A549 treated with AZD2906 at 1 μM for 4 hours (cell line): ENCODE data around the gene OR8K3. TPM values are rescaled to one million over a fixed set of nuclear protein-coding genes. Genes with fewer than 3 reads are reported as not detected.

ENCODE experiments used
- total RNA-seq: library from RNA; stranded (reverse); fragments of 200-300 nt; extraction: Qiagen RNA extraction; gene quantifications from 5 replicates; pipeline ENCODE4 v1.2.3, GENCODE V29; 2022

OR8K3 gene
- not detected in 5 replicates for total RNA-seq

DNA sequence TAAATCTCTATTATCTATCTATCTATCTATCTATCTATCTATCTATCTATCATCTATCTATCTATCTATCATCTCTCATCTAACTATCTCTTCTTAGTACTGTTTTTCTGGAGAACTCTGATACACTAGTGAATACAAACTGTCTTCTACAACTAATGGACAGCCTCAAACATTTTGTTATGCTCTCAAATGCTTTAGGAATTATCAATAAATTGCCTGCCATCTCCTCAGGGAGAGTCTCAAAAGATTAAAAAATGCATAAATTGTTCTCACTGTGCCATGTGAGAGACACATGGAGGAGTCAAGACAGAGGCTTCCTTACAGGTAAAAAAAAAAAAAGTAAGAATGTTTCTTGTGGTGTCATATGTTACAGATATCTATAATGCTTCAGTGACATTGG, at the start of gene OR8K3:
Gene OR8K3, plus strand, starts transcription at position 301 of the 400 bp plus-strand sequence. CDS start 3,163 bp downstream, outside the sequence.

DNA sequence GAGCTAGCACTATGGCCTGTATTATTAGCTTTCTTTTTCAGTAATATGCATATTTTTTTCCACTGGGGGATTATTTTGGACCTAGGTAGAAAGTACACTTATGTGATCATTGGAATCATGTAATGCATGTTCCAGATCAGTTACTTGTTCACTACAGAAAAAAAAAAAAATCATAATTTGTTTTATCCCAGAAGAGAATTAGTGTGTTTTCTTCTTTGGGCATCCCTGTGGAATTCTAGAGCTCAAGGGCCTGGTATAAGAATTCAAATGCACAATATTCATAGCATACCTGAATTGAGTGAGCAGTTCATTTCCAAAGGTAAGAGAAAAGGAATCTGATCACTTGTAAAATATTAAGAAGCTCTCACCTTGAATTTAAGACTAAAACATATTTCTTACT, 41.1 kb upstream of the OR8K3 start, which contains the start of gene OR5T1:
Gene OR5T1, plus strand, starts transcription at position 301 of the 400 bp plus-strand sequence. CDS start 1,485 bp downstream, outside the sequence.

DNA sequence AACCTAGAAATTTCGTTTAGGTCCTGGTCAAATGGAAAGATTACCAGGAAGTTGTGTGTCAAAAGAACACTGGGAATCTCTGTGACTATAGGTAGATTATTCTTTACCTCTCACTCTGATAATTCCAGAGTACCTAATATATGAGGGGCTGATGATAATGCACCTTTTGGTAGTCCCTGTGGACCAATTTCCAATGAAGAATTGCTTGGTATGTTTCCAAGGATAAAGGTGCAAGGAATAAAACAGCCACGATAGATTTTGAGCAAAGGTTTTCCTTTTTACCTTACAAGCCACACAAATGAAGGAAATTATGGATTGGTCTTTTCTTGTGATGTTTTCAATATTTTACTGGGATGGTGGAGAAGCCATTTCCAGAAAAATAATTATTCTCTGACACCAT, 22.8 kb upstream of the OR8K3 start, which contains the start of gene OR8H1:
Gene OR8H1, minus strand, starts transcription at position 101 of the 400 bp plus-strand sequence. CDS start 1,192 bp downstream, outside the sequence.

DNA sequence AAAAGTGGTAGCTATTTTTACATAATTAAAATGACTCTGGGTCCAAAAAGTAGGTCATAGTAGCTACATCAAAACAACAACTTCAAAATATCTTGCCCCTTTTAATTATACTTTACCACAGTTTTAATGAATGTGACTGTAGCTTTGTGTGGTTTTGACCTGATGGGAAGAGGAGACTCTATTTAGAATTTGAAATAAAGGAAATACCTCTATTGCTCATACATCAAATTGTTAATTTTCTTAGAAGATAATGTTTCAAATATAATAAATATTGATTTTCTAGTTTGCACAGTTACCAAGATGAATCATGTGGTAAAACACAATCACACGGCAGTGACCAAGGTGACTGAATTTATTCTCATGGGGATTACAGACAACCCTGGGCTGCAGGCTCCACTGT, 30.8 kb downstream of the OR8K3 start, which contains the start of gene OR8K1:
Gene OR8K1, plus strand, starts transcription at position 301 of the 400 bp plus-strand sequence. Its CDS starts 0 bp downstream, at position 301.

DNA sequence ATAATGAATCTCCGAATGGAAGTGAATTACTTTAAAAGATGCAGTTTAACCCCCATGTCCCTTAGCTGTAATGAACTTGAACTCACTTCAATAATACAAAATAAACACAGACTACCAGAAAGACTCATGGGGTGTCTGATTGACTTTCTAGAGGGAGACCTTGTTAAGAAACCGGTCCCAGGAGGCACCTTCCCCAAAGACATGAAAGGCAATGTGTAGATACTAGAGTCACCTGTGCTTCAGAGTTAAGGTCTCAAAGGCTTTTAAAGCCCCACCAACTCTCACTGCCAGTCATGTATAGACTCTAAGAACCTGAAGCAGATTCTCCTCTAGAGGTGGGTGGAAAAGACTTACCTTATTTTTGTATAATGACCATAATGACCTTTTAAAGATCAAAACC, 39.0 kb downstream of the OR8K3 start, which contains the start of gene OR8J1:
Gene OR8J1, plus strand, starts transcription at position 301 of the 400 bp plus-strand sequence. CDS start 5,956 bp downstream, outside the sequence.

Other genes starting within 250 kb of the OR8K3 start
- not detected in 5 replicates for gene OR8I2, start 221.8 kb upstream of the OR8K3 start, total RNA-seq
- not detected in 5 replicates for gene OR8H2, start 211.5 kb upstream of the OR8K3 start, total RNA-seq
- gene OR8H3, start 192.8 kb upstream of the OR8K3 start, total RNA-seq, result not detected in 5 replicates
- gene OR8J3, start 174.9 kb upstream of the OR8K3 start, total RNA-seq, result not detected in 5 replicates
- gene OR8K5, start 154.8 kb upstream of the OR8K3 start, total RNA-seq, result not detected in 5 replicates
- gene OR5J2, start 138.5 kb upstream of the OR8K3 start, total RNA-seq, result not detected in 5 replicates
- not detected in 5 replicates for gene OR5T2, start 80.9 kb upstream of the OR8K3 start, total RNA-seq
- not detected in 5 replicates for gene OR5T3, start 62.9 kb upstream of the OR8K3 start, total RNA-seq
- gene OR5T1, start 41.0 kb upstream of the OR8K3 start, total RNA-seq, result not detected in 5 replicates
- gene OR8H1, start 22.9 kb upstream of the OR8K3 start, total RNA-seq, result not detected in 5 replicates
- gene OR8K1, start 30.9 kb downstream of the OR8K3 start, total RNA-seq, result not detected in 5 replicates
- gene OR8J1, start 39.1 kb downstream of the OR8K3 start, total RNA-seq, result not detected in 5 replicates
- not detected in 5 replicates for gene OR8U1, start 60.5 kb downstream of the OR8K3 start, total RNA-seq
- not detected in 5 replicates for gene OR5AL1, start 97.6 kb downstream of the OR8K3 start, total RNA-seq
- gene OR5M3, start 158.2 kb downstream of the OR8K3 start, total RNA-seq, result not detected in 5 replicates
- not detected in 5 replicates for gene OR5M8, start 176.2 kb downstream of the OR8K3 start, total RNA-seq
- gene OR5M11, start 228.1 kb downstream of the OR8K3 start, total RNA-seq, result not detected in 5 replicates